ENCODE measurements around the gene ZNF503.

ZNF503 gene

GRCh38 chr10:75353183-75353582 is 48.4 kb downstream of the ZNF503 start:
- no peak for DNase-seq (ENCODE audit: low spot score)

- no peak for DNase-seq (ENCODE audit: low spot score)
Observed at GRCh38 chr10:75352650-75353049, 48.9 kb downstream of the ZNF503 start.

- no peak for DNase-seq (ENCODE audit: low spot score)
Observed at GRCh38 chr10:75351637-75352036, 49.9 kb downstream of the ZNF503 start.

GRCh38 chr10:75350791-75351190 is 50.8 kb downstream of the ZNF503 start:
- DNase-seq (ENCODE audit: low spot score), result no peak
